Endothelial cell (in vitro differentiated cells): ENCODE data around the gene SET. TPM values are rescaled to one million over a fixed set of nuclear protein-coding genes. Genes with fewer than 3 reads are reported as not detected.

Experiments used
- DNase-seq: peaks from one replicate; pipeline ENCODE4 v3.0.0; 2021; ENCODE audit warnings: low spot score
- H3K27ac Mint-ChIP-seq: one replicate; pipeline ENCODE4 v1.8.0; 2021; ENCODE audit warnings: mixed read lengths, inconsistent platforms; ENCODE audit not compliant: unreplicated experiment
- H3K27me3 Mint-ChIP-seq: one replicate; pipeline ENCODE4 v1.8.0; 2021; ENCODE audit warnings: mild to moderate bottlenecking, moderate library complexity, mixed read lengths, inconsistent platforms; ENCODE audit not compliant: unreplicated experiment
- H3K36me3 Mint-ChIP-seq: one replicate; pipeline ENCODE4 v1.8.0; 2021; ENCODE audit warnings: mild to moderate bottlenecking, low read depth, mixed read lengths, inconsistent platforms; ENCODE audit not compliant: unreplicated experiment
- H3K4me1 Mint-ChIP-seq: one replicate; pipeline ENCODE4 v1.8.0; 2021; ENCODE audit warnings: mild to moderate bottlenecking, mixed read lengths, inconsistent platforms; ENCODE audit not compliant: unreplicated experiment
- H3K4me3 Mint-ChIP-seq: one replicate; pipeline ENCODE4 v1.8.0; 2021; ENCODE audit warnings: mild to moderate bottlenecking, mixed read lengths, inconsistent platforms; ENCODE audit not compliant: unreplicated experiment
- H3K9me3 Mint-ChIP-seq: one replicate; pipeline ENCODE4 v1.8.0; 2021; ENCODE audit warnings: mixed read lengths, inconsistent platforms; ENCODE audit not compliant: unreplicated experiment
- total RNA-seq: library from RNA; stranded (reverse); fragmentation: NEBNext Ultra II Directional; extraction: Animal tissue kit (Norgen Biotek cat#: 25700); gene quantifications from one replicate; pipeline ENCODE4 v1.2.1, GENCODE V29; 2021; ENCODE audit not compliant: unreplicated experiment
- TF ChIP-seq, protein P1 (sequence below): fragments of 200-600 bp; sonication (generic); IDR thresholded peaks from one replicate; pipeline ENCODE4 v1.5.0; 2021; ENCODE audit warnings: antibody characterized with exemption; ENCODE audit not compliant: unreplicated experiment

The SET gene
- total RNA-seq, 1 donor from 2014 or later, result 420 TPM

DNA sequence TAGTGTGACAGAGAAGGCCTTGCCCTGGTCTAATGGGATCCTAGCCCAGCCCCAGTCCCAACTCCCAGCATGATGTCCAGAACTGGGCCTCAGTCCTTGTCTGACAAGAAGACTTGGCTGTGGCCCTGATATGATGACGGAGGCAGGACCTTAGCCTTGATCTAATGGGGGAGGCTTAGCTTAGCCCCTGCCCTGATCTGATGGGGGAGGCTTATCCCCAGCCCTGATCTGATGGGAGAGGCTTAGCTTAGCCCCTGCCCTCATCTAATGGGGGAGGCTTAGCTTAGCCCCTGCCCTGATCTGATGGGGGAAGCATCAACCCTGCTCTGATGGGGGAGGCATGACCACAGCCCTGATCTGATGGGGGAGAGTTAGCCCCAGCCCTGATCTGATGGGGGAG is 17.0 kb downstream of the SET start:
- DNase-seq, result no peak
- no peaks in the 10 kb centered on the region for H3K9me3 Mint-ChIP-seq
- TF ChIP-seq, protein P1, sequence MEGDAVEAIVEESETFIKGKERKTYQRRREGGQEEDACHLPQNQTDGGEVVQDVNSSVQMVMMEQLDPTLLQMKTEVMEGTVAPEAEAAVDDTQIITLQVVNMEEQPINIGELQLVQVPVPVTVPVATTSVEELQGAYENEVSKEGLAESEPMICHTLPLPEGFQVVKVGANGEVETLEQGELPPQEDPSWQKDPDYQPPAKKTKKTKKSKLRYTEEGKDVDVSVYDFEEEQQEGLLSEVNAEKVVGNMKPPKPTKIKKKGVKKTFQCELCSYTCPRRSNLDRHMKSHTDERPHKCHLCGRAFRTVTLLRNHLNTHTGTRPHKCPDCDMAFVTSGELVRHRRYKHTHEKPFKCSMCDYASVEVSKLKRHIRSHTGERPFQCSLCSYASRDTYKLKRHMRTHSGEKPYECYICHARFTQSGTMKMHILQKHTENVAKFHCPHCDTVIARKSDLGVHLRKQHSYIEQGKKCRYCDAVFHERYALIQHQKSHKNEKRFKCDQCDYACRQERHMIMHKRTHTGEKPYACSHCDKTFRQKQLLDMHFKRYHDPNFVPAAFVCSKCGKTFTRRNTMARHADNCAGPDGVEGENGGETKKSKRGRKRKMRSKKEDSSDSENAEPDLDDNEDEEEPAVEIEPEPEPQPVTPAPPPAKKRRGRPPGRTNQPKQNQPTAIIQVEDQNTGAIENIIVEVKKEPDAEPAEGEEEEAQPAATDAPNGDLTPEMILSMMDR, result no peak

DNA sequence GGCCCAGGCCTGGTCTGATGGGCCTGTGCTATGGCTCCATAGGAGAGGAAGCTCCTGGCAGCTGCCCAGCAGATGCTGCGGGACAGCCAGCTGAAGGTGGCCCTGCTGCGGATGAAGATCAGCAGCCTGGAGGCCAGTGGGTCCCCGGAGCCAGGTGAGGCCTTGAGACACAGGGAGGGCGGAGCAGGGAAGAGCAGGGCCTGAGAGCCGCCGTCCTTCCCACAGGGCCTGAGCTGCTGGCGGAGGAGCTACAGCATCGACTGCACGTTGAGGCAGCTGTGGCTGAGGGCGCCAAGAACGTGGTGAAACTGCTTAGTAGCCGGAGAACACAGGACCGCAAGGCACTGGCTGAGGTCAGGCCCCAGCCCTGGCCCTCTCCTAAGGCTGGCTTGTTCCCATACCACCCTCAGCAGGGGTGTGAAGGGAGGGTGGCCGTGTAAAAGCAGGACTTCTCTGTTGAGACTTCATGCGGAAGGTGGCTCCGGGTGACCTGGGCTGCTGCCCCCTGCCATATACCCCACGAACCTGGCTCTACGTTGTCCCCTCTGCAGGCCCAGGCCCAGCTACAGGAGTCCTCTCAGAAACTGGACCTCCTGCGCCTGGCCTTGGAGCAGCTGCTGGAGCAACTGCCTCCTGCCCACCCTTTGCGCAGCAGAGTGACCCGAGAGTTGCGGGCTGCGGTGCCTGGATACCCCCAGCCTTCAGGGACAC is 17.8 kb downstream of the SET start:
- Mint-ChIP-seq H3K4me3 (no peak overlapping the region), H3K27ac (no peak overlapping the region), H3K36me3 (no peaks in the 10 kb centered on the region), H3K27me3 (peaks cover 3% of the 10 kb centered on the region), H3K4me1 (no peaks in the 10 kb centered on the region), H3K9me3 (no peaks in the 10 kb centered on the region)
- TF ChIP-seq, protein P1, result no peak
- no peak for DNase-seq

More for the DNA sequence above, 17.0 kb downstream of the SET start:
- Mint-ChIP-seq H3K4me3 (no peak overlapping the region), H3K27ac (no peak overlapping the region), H3K4me1 (no peaks in the 10 kb centered on the region), H3K36me3 (no peaks in the 10 kb centered on the region), H3K27me3 (peaks cover 3% of the 10 kb centered on the region)

DNA sequence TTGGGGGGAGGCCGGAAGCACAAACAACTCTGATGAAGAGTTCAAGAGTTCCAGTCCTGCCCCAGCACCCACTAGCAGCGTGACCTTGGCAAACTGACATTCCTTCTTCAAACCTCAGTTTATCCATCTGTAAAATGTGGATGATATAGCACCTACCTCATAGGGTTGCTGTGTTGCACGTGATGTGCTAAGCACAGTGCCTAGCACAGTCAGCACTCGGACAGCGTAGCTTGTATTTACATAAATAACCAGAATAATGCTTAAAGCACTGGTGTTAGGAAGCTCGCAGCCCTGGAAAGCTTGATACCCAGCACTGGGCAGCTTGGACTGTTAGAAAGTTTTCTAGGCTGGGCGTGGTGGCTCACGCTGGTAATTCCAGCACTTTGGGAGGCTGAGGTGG is 18.4 kb downstream of the SET start:
- no peak for DNase-seq
- H3K27ac Mint-ChIP-seq, result no peak overlapping the region
- H3K36me3 Mint-ChIP-seq, result peaks cover 4% of the 10 kb centered on the region
- no peaks in the 10 kb centered on the region for H3K9me3 Mint-ChIP-seq
- TF ChIP-seq, protein P1, result no peak
- no peaks in the 10 kb centered on the region for H3K27me3 Mint-ChIP-seq
- H3K4me3 Mint-ChIP-seq, result no peak overlapping the region
- H3K4me1 Mint-ChIP-seq, result no peaks in the 10 kb centered on the region

DNA sequence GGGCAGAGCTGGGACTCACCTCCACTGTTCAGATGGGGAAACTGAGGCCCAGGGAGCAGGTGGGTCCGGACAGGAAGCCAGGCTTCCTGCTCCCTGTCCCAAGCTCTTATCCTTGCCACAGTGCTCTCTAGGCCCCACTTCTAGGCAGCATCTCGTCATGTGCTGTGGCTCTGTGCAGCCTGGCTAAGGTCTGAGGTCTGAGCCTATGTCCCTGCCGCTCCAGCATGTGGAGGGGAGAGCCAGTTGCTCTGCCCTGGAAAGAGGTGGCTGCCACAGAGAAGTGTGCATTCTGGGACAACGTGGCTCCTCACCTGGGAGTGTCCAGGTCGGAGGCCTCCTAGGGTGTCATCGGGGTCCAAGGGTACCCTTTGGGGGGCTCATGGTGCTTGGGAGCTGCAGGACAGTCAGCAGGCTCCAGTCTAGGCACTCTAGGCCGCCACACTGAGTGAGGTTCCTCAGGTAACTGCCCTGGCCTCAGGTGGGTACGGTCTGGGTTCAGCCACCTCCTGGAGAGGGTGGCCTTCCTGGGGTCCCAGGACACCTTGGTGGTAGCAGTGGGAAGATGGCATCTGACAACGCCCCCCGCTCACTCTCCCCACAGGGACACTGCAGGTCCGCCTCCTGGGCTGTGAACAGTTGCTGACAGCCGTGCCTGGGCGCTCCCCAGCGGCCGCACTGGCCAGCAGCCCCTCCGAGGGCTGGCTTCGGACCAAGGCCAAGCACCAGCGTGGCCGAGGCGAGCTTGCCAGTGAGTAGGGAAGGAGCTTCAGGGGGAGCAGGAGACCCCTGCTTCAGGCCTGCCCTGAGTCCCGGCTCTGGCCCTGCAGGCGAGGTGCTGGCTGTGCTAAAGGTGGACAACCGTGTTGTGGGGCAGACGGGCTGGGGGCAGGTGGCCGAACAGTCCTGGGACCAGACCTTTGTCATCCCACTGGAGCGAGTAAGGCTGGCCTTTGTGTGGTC is 23.7 kb downstream of the SET start:
- TF ChIP-seq, protein P1, result no peak
- Mint-ChIP-seq H3K9me3 (no peaks in the 10 kb centered on the region), H3K36me3 (peaks cover 7% of the 10 kb centered on the region), H3K4me1 (no peaks in the 10 kb centered on the region), H3K4me3 (no peak overlapping the region), H3K27ac (peak overlapping the region; percentile 50), H3K27me3 (peaks cover 7% of the 10 kb centered on the region)
- DNase-seq, result no peak

DNA sequence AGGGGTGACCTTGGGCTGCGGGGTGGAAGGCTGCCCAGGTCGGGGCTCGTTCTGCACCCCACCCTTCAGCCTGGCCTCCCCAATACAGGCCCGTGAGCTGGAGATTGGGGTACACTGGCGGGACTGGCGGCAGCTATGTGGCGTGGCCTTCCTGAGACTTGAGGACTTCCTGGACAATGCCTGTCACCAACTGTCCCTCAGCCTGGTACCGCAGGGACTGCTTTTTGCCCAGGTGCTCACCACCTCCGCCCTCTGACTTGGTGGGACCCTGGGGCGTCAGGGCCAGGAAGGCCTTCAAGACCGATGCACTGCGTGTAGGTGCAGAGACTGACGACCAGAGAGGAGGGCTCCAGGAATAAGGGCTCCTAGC is 24.4 kb downstream of the SET start:
- H3K36me3 Mint-ChIP-seq, result peaks cover 7% of the 10 kb centered on the region

More for the DNA sequence above, 24.4 kb downstream of the SET start:
- Mint-ChIP-seq H3K9me3 (no peaks in the 10 kb centered on the region), H3K4me1 (no peaks in the 10 kb centered on the region), H3K27ac (no peak overlapping the region), H3K4me3 (no peak overlapping the region), H3K27me3 (peaks cover 7% of the 10 kb centered on the region)
- no peak for DNase-seq
- TF ChIP-seq, protein P1, result no peak
